ENCODE data around the gene ZNF571. TPM values are rescaled to one million over a fixed set of nuclear protein-coding genes. Genes with fewer than 3 reads are reported as not detected.

Gene ZNF571
- total RNA-seq, 2 donors from 2014 or later: 3.2 to 3.8 TPM

- intact Hi-C loops (cut with DNase I): no loop called here
- TF ChIP-seq CTCF (IDR thresholded peaks at IDR 0.05): no peak
- H3K9ac ChIP-seq (ENCODE audit: low read depth in 2 of 2, low read length in 2 of 2): no peak overlapping the region
- no peak overlapping the region for H3K27ac ChIP-seq
- H3K36me3 ChIP-seq: no peaks in the 10 kb centered on the region
- no peak for DNase-seq
- peaks cover 3% of the 10 kb centered on the region for H3K9me3 ChIP-seq
- no peak overlapping the region for H3K4me3 ChIP-seq
- H3K4me1 ChIP-seq: no peaks in the 10 kb centered on the region
- no peaks in the 10 kb centered on the region for H3K27me3 ChIP-seq
These were observed 57.1 kb downstream of the ZNF571 start for GRCh38 chr19:37537391-37537947.

GRCh38 chr19:37519890-37520289, 74.7 kb downstream of the ZNF571 start:
- H3K4me1 ChIP-seq: no peaks in the 10 kb centered on the region
- no peak for DNase-seq
- H3K4me3 ChIP-seq: no peak overlapping the region
- no peak overlapping the region for H3K9ac ChIP-seq (ENCODE audit: low read depth in 2 of 2, low read length in 2 of 2)
- H3K9me3 ChIP-seq: no peaks in the 10 kb centered on the region
- no peak for TF ChIP-seq CTCF (IDR thresholded peaks at IDR 0.05)
- intact Hi-C loops (cut with DNase I): no loop called here
- no peak overlapping the region for H3K27ac ChIP-seq
- no peaks in the 10 kb centered on the region for H3K36me3 ChIP-seq
- no peaks in the 10 kb centered on the region for H3K27me3 ChIP-seq

Other genes starting within 250 kb of the ZNF571 start
- gene ZNF527, start 223.7 kb downstream of the ZNF571 start, total RNA-seq: 1 to 10 TPM; 2.4 to 3.0 TPM
- gene ZNF569, start 127.3 kb downstream of the ZNF571 start, total RNA-seq: 1 to 10 TPM; 1.1 to 1.4 TPM
- gene ZNF570, start 125.4 kb downstream of the ZNF571 start, total RNA-seq: 1 to 10 TPM; 1.7 to 3.0 TPM
- 1 to 10 TPM; 1.6 to 2.9 TPM for gene ZNF793, start 87.9 kb downstream of the ZNF571 start, total RNA-seq
- 1 to 10 TPM in 1 of 2 donors, under 1 TPM in 1; 0.49 to 1.2 TPM for gene ZNF540, start 84 bp upstream of the ZNF571 start, total RNA-seq
- gene ZFP30, start 60.7 kb upstream of the ZNF571 start, total RNA-seq: 1 to 10 TPM; 6.0 to 7.9 TPM
- gene ZNF607, start 125.0 kb upstream of the ZNF571 start, total RNA-seq: 1 to 10 TPM; 4.9 to 7.8 TPM
- 1 to 10 TPM; 3.6 to 5.5 TPM for gene ZNF573, start 184.8 kb upstream of the ZNF571 start, total RNA-seq

All from colonic mucosa (tissue), 4 donors.